Measurements from ENCODE around the gene SCRT2. TPM values are rescaled to one million over a fixed set of nuclear protein-coding genes. Genes with fewer than 3 reads are reported as not detected.

SCRT2 gene
- total and polyA plus RNA-seq, 2 donors (not counting 3 experiments of a cell fraction or from before 2014, with no cell fraction given): not detected

- Histone ChIP-seq H3K27me3 (ENCODE audit: control insufficient read depth in 2 of 2, insufficient read depth in 2 of 2, low read length in 2 of 2) (peaks cover 48 to 60% of the 10 kb centered on the region in 2 experiments), H3K9me1 (replicated peaks; ENCODE audit: control insufficient read depth, extremely low read depth, insufficient read depth, low read length) (no peaks in the 10 kb centered on the region), H2AFZ (ENCODE audit: low read depth, low read length) (no peak overlapping the region), H3K79me2 (ENCODE audit: control insufficient read depth, insufficient read depth, low read length) (no peaks in the 10 kb centered on the region), H3K4me2 (ENCODE audit: insufficient read depth, low read length) (no peak overlapping the region), H3K27ac (ENCODE audit: insufficient read depth, low read depth, low read length) (no peak overlapping the region), H3K9ac (replicated peaks; ENCODE audit: extremely low read depth, insufficient read depth, low read length) (no peak overlapping the region), H4K20me1 (replicated peaks; ENCODE audit: control insufficient read depth, extremely low read depth, insufficient read depth, low read length) (no peaks in the 10 kb centered on the region), H3K4me3 (replicated peaks in 1 of 3; ENCODE audit: insufficient read depth in 1 of 3, low read depth in 1 of 3, low read length in 3 of 3) (no peak overlapping the region), H3K9me3 (replicated peaks; ENCODE audit: control insufficient read depth, insufficient read depth, low read length) (no peaks in the 10 kb centered on the region), H3K36me3 (ENCODE audit: control insufficient read depth in 2 of 2, extremely low read depth in 1 of 2, insufficient read depth in 2 of 2, low read length in 2 of 2) (no peaks in the 10 kb centered on the region), H3K4me1 (ENCODE audit: control insufficient read depth, extremely low read depth, insufficient read depth, low read length) (peaks cover 3% of the 10 kb centered on the region)
- TF ChIP-seq MYC (IDR thresholded peaks at IDR 0.05; ENCODE audit: low read depth, low read length) (no peak), EZH2 (IDR thresholded peaks at IDR 0.05; ENCODE audit: borderline replicate concordance, low read depth, low read length, severe bottlenecking) (peak; percentile 18)
- ChIA-PET CTCF (interaction anchor here (0.8 to 1.1 kb wide), 2 partner anchors 9 kb away, joined by 4 to 6 read pairs; no protein-coding TSS in a partner anchor), POLR2A (no interaction called here)
- BruUV-seq (replicated peaks): no TSS peak
- DNase-seq (ENCODE audit: low read depth, low spot score): no peak
- FAIRE-seq: no peak
- intact Hi-C loops (cut with micrococcal nuclease): no loop called here
- dilution Hi-C loops (cut with MboI; ENCODE audit: extremely low pct_ligation_motif_present, low sequenced_read_pairs): no loop called here
Measured at GRCh38 chr20:658731-659291, 16.8 kb downstream of the SCRT2 start.

GRCh38 chr20:658202-658601, 17.4 kb downstream of the SCRT2 start:
- intact Hi-C loops (cut with micrococcal nuclease): no loop called here
- peaks cover 5% of the 10 kb centered on the region for H3K4me1 ChIP-seq (ENCODE audit: control insufficient read depth, extremely low read depth, insufficient read depth, low read length)
- no peak overlapping the region for H3K4me2 ChIP-seq (ENCODE audit: insufficient read depth, low read length)
- ChIA-PET POLR2A (interaction anchor here (0.6 kb wide), 1 partner anchor 39 kb away, joined by 3 read pairs; no protein-coding TSS in a partner anchor), CTCF (interaction anchor here (0.5 to 2.9 kb wide), 3 partner anchors 9 to 42 kb away, joined by 3 to 8 read pairs (median 6); no protein-coding TSS in a partner anchor)
- no TSS peak for BruUV-seq (replicated peaks)
- peaks cover 45 to 53% of the 10 kb centered on the region in 2 experiments for H3K27me3 ChIP-seq (ENCODE audit: control insufficient read depth in 2 of 2, insufficient read depth in 2 of 2, low read length in 2 of 2)
- H3K27ac ChIP-seq (ENCODE audit: insufficient read depth, low read depth, low read length): no peak overlapping the region
- H4K20me1 ChIP-seq (replicated peaks; ENCODE audit: control insufficient read depth, extremely low read depth, insufficient read depth, low read length): no peaks in the 10 kb centered on the region
- H2AFZ ChIP-seq (ENCODE audit: low read depth, low read length): no peak overlapping the region
- H3K9me3 ChIP-seq (replicated peaks; ENCODE audit: control insufficient read depth, insufficient read depth, low read length): no peaks in the 10 kb centered on the region
- no peaks in the 10 kb centered on the region for H3K36me3 ChIP-seq (ENCODE audit: control insufficient read depth in 2 of 2, extremely low read depth in 1 of 2, insufficient read depth in 2 of 2, low read length in 2 of 2)
- peak; percentile 5 for TF ChIP-seq EZH2 (IDR thresholded peaks at IDR 0.05; ENCODE audit: borderline replicate concordance, low read depth, low read length, severe bottlenecking)
- no peak for TF ChIP-seq POLR2AphosphoS5 (IDR thresholded peaks at IDR 0.05; ENCODE audit: insufficient read depth, low read depth, low read length)
- H3K9me1 ChIP-seq (replicated peaks; ENCODE audit: control insufficient read depth, extremely low read depth, insufficient read depth, low read length): no peaks in the 10 kb centered on the region
- DNase-seq (ENCODE audit: low read depth, low spot score): no peak
- H3K79me2 ChIP-seq (ENCODE audit: control insufficient read depth, insufficient read depth, low read length): no peaks in the 10 kb centered on the region
- H3K4me3 ChIP-seq (replicated peaks in 1 of 3; ENCODE audit: insufficient read depth in 1 of 3, low read depth in 1 of 3, low read length in 3 of 3): no peak overlapping the region
- dilution Hi-C loops (cut with MboI; ENCODE audit: extremely low pct_ligation_motif_present, low sequenced_read_pairs): no loop called here
- FAIRE-seq: no peak
- H3K9ac ChIP-seq (replicated peaks; ENCODE audit: extremely low read depth, insufficient read depth, low read length): no peak overlapping the region

All from endothelial cell of umbilical vein (primary cell).